GM18499 (cell line): ENCODE data around the gene BCDIN3D.
"Not testable (repeated sequence)": the region's sequence is repeated elsewhere in the genome, so short reads cannot be mapped to it uniquely, and the experiment has no call there.

ENCODE experiments used
- ATAC-seq: cut with Tn5 transposase; IDR thresholded peaks from one replicate; pipeline ENCODE4 v1.9.1; 2021; ENCODE audit warnings: moderate number of reproducible peaks; ENCODE audit not compliant: insufficient read depth, unreplicated experiment

The BCDIN3D gene

DNA sequence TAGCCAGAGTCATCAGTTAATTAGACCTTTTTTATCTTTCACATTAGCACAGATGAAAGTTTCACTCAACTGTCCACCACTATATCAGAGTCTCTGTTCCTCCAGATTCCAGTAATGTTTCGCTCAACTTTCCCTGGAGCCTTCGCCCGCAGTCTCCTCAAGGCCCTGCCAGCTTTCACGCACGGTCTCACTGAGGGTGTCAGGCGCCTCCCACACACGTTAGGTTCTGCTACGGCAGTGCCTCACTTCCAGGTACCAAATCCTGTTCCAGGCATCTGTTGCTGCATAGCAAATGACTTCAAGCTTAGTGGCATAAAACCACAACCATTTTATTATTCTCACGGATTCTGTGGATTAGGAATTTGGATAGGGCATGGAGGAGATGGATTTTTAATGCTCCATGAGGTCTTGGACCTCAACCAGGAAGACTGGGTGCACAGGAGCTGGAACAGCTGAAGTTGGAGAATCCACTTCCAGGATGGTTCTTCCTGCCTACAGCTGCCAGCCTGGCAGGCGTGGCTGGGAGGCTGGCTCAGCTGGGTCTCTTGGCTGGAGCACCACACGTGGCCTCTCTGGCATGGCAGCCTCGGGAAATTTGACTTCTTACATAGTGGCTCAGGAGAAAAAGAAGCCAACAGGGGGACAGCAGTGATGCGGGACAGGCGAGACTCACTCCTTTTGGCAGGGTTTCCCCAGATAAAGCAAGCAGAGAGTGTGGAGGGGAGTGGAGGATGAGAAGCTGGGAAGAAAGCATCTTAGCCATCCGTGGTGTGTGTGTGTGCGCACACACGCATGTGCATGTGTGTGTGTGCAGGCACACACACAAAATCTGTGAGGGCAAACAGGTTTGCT is 21.3 kb upstream of the BCDIN3D start:
- no peak for ATAC-seq

DNA sequence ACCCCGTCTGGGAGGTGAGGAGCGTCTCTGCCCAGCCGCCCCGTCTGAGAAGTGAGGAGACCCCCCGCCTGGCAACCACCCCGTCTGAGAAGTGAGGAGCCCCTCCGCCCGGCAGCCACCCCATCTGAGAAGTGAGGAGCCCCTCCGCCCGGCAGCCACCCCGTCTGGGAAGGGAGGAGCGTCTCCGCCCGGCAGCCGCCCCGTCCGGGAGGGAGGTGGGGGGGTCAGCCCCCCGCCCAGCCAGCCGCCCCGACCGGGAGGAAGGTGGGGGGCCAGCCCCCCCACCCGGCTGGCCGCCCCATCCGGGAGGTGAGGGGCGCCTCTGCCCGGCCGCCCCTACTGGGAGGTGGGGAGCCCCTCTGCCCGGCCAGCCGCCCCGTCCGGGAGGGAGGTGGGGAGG is 18.0 kb upstream of the BCDIN3D start:
- ATAC-seq = not testable (repeated sequence)

DNA sequence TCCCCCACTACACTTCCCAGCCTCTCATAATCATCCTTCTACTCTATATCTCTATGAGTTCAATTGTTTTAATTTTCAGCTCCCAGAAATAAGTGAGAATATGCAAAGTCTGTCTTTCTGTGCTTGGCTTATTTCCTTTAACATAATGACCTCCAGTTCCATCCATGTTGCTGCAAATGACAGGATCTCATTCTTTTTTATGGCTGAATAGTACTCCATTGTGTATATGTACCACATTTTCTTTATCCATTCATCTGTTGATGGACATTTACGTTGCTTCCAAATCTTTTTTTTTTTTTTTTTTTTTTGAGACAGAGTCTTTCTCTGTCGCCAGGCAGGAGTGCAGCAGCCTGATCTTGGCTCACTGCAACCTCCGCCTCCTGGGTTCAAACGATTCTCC is 13.0 kb upstream of the BCDIN3D start:
- not testable (repeated sequence) for ATAC-seq

DNA sequence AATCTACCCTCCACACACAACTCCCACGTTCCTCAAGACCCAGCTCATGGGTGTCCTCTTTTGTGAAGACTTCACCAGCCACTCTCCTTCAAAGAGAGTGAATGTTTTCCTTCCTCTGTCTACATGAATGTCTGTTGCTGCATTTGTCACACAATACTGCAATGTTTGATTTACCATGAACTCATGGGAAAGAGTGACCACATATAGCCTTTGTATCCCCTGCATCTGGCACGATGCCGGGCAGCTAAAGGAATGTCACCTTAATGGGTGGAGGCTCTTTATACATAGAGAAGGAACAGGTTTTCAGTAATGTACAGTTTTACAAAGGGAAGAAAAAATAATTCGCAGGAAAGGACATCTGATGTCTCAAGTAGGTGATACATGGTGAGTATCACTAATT is 12.1 kb upstream of the BCDIN3D start:
- ATAC-seq = no peak

DNA sequence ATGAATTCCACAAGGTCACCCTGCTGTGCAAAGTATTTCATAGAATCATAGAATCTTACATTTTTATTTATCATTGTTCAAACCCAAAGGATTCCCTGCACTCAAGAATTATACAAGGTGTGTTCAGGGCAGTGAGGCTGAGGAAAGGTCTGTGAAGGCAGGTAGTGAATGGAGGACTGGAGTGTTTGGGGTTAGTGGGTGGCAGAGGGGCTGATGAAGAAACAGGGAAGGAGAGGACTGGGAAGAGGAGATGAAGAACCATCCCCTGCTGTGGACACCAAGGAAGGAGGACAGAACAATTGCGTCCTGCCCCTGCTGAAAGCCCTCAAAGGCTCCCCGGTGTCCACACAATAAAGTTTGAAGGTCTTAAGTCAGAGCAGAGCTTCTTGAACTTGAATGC is 10.8 kb upstream of the BCDIN3D start:
- ATAC-seq = no peak

DNA sequence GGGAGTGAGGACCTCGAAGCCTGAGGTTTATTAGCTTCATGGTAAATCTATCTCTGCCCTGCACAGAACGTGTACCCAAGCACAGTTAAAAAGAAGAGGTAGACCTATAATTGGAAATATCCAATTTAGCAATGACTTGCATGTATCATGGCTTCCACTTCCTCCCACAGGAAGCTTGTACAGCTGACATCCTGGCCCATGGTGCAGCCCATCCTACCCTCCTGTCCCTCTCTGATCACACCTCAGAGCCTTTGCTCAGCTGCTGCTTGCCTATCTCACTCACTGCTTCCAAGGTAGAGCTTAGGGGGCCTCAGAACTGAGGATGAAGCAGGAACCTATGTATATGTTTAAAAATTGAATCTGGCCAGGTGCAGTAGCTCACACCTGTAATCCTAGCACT is 4.3 kb upstream of the BCDIN3D start:
- ATAC-seq = no peak

DNA sequence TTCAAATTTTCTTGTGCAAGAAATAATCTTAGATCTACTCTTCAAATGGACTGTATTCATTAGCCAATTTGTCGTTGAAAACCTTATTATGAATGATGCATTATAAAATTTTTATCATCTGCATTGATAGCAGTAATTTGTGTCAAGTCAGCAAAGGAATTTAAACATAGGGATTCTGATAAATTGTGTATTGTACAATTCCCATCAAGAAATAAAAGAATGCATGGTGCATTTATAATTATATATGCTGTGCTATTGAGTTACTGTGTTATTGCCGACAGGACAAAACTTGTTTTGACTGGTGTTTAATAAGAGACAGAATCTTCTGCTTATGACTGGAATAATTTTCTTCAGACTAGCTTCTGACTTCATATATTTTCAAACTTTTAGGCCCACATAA is 3.1 kb upstream of the BCDIN3D start:
- no peak for ATAC-seq

DNA sequence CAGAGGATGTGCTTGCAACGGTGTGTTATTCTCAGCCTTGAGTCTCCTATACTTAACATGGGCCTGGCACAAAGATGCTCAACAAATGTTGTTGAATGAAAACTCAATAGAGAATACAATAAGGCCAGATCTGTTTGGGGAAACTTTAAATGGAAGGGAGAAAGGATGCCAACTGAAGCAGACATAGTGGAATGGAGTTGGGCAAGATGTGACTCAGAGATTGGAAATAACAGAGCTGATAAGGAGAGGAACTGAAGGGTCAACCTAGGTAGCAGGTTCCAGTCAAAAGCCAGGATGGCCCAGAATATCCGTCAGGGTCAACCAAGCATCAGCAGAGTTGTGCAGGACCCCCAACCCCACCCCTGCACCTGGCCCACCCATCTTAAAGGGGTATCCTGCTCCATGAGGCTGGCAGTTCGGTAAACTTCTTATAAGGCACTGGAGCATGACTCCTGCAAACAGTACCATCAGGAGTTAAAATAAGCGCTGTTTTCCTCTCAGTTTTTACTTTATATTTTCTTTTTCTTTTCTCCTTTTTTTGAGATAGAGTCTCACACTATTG is 1.1 kb upstream of the BCDIN3D start:
- ATAC-seq = no peak

DNA sequence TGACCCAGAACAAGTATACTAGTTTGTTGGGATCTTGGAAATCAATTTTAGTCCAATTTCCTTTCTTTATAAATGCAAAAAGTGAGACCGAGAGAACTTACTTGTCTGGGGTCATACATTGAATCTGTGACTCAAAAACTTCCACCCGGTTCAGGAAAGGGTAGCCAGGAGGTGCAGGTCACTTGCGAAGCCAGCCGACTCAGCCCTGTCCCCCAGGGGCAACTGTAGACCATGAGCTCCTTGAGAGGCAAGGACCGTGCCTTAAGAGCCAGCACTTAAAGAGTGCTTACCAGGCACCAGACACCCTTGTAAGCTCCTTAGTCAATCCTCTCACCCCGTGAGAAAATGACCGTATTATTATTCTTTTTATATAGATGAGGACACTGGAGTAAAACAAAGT is 505 bp upstream of the BCDIN3D start:
- no peak for ATAC-seq

DNA sequence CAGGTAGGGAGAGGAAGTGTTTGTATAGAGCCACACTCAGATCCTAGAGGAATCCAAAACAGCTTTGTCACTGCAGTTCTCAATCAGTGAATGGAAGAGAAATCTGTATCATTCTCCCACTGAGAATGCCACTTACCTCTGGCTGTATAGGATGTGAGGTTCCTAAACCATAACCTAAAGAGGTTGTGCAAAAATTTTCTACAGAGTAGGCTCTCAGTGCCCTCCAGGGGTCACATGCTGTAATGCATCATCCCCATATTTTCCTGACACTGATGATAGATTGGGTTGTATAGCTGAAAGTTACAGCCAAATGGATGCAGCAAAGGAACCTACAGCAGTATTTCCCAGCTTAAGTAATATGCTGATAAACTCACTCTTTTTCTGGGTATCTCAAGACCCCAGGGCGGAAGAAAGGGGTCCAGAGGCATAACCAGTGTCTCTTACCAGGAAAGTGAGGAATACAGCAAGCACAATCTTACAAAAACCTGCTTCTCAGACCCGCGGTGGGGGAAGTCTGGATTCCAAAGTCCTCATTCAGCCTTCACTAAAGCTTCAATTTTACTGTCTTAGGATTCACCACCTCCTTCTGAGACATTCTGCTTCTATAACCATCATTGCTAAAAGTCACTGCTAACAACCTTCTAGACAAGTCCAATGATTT is 3.8 kb downstream of the BCDIN3D start:
- no peak for ATAC-seq

DNA sequence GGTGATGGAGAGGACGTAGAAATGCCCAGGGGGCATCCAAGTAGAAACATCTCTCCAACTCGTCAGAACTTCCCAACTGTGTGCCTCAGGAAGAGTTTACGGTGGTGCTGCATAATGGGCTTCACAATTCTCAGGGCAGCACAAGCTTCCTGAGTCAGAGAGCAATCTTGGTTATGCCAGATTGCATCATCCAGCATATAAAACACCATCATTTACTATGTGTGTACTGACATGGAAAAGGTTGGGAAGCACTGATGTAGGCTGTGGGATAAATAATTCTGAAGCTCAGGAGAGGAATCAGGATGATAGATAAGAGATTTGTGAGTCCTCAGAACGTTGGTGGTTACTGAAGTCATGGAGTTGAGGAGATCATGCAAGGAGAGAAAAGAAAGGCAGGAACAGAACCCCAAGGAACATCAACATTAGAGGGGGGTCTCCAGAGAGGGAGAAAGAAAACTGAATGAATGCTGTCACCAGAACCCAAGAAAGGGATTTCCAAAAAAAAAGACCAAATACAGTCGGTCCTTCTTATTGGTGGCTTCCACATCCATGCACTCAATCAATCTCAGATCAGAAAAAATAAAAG is 10.0 kb downstream of the BCDIN3D start:
- no peak for ATAC-seq

DNA sequence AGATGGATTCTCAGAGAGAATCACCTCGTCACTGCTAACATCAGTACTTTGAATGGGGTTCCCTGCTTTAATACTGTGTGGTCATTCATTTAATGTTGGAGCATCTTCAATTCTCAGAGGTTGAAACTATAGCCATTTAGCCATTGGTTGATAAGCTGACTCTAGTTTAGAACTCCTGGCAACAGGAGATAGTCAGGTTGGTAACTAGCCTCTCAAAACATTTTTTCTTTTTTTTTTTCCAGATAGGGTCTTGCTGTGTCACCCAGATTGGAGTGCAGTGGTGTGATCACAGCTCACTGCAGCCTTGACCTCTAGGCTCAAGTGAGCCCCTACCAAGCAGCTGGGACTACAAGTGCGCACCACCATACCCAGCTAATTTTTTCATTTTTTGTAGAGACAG is 11.2 kb downstream of the BCDIN3D start:
- ATAC-seq = no peak

DNA sequence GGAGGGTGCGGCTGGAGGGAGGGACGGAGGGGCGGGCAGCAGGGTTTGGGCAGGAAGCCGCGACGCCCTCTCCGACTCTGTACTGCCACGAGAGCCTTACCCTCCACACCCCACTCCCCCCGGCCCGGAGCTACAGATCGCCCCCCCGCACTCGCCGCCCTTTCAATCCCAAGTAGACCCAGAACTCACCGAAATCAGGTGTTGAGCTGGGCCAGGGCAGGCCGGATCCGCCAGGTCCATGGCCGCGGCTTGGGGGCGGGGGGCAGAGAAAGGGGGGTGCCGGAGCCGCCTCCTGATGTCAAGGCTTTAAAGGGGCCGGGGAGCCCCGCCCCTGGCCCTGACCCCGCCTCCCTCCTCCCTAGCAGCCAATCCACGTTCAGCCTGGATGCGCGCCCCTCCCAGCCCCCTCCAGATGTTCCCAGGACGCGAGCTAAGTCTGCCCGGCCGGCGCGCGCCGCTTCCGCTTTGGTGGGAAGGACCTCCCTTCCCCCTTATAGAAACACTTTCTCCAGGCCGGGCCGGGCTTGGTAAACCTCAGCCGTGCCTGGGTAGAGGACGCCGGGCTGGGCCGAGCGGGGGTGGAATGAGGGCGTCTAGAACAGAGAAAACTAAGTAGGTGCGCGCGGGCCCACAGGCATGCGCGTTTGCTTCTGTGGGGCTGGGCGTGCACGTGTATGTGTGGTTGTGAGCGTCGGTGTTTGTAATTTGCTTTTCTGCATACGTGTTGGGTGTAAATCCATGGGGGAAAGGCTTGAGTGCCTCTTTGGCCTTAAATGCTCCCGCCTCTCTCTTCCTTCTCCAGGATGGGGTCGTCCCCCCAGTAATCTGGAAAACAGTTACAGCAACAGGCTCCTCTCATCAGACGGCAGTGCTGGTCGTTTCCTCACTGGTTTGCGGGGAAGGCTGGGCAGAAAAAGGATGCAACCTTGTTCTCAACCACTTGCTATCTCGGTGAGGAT is 14.5 kb downstream of the BCDIN3D start, which contains the start of gene NCKAP5L:
NCKAP5L (minus strand) TSS at position 281 of the 959 bp plus-strand sequence. CDS start 24,369 bp downstream, outside the sequence.
- ATAC-seq = peak; percentile 46

DNA sequence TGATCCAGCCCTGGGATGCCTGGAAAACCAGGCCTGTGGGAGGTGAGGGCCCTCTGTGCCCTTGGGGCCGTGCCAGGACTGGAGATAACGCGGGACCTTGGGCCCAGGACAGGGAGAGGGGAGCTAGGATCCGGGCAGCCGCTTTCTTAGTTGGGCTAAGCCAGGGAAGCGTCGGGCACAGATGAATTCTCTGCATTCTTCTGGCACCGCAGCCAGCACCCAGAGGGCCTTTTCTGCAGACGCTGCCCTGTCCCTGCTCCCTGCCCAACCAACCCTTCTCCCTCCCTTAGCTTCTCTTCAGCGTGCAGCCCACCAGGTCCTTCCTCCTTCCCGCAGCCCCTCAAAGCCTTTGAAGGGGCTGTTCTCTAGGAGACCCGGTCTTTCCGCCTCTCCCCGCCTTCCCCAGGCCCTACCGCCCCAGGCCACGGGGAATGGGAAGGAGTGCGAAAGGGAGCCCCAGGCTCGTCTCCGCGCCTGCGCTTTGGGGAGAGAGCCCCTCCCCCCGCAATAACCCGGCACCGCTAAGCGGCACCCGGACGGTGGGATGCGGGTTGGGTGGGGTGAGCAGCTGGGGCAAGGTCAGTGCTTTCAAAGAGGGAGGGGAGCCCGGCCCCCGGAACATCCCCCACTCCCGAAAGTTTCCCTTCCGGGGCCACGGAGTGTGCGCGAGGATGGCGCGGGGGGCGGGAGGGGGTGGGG is 15.4 kb downstream of the BCDIN3D start:
- ATAC-seq = no peak

DNA sequence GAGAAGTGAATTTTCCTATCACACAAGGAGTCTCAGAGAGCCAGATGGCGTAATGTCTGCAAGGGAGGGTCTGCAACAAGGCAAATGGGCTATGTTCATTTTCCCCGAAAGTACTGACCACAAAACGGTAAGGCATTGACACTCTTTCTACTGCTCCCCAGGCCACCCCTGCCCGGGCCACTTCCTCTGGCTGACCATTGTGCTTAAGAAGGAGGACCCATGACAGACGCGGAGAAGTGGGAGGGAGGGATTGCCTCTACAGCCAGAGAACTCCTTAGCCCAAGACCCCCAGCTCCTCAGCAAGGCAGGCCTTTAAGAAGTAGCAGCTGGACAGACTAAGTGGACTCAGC is 15.9 kb downstream of the BCDIN3D start:
- ATAC-seq = no peak

DNA sequence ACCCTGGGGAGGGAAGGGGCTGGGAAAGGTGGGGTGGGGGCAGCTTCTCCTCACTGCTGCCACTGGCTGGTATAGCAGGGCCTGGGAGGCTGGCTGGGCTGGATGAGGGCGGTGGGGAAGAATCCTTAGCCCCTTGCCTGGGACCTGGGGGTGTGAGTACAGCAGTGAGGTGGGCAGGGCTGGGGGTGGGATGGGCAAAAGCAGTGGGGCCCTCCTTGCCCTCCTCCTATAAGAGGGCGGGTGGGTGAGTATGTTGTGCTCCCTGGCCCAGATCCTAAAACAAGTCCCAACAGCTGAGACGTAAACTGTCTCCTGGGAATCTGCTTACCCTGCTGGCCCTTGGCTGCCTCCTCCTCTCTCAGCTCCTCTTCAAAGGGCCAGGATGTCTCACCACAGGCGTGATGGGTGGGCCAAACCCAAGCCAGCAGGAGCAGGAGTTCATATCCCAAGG is 16.9 kb downstream of the BCDIN3D start:
- ATAC-seq = no peak

DNA sequence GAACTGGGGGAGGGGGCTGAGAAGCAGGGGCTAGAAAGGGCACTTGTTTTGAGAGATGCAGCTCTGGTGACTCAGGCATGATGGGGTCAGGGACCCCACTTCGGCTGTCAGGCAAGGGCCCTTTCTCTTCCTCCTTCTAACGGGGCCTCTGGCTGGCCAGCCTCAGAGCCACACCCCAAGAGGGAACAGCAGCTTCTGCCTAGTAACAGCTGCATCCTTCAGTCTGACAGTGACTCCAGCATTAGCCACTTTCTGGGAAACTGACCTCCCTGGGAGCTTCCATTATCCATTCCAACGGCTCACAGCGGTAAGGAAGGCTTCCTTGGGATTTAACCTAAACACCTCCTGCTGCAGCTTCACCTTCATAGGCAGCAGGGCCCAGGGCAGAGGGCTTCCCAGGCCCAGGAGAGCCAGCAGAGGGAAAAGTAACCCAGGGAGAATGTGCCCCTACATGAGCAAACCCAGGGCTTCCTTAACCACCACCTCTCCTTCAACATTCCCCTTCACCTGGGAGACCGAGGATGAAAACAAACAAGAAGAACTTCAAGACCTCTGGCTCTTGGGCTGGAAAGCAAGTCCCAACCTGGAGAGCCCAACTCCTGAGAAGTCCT is 17.4 kb downstream of the BCDIN3D start:
- ATAC-seq = no peak

DNA sequence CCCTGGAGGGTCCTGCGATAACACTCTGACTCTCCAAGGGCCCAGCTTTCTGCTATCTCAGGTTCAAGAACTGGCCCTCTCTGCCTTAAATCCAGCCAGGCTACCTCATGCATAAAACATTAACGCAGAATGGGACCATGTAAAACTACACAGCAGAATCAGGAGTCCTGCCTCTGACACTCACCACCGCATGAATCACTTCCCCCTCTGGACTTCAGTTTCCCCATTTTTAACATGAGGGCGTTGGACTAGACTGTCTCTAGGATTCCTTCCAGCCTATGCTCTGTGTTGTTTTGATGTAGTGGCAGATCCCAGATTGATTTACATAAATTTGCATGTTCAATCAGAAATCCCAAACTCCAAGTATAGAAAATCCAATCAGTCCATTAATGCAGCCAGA is 18.0 kb downstream of the BCDIN3D start:
- no peak for ATAC-seq

DNA sequence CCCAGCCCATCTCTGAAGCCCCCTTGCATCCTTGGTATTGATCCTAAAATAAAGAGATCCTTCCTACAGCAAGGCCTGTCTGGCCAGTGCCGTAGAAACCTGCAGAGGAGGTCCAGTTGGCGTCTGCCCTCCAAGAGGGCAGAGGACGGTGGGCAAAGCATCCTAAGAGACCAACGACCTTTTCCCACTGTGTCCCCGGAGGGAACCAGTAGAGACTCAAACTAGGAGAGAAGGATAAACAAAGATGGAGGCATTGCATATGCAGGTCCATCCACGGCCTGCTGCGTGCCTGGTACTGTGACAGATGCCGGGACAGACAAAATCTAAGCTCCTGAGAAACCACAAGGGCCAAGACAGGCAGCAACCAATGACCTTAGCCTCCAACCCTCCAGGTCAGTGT is 18.5 kb downstream of the BCDIN3D start:
- no peak for ATAC-seq
